Measurements from ENCODE around the gene CTNNA2. TPM values are rescaled to one million over a fixed set of nuclear protein-coding genes. Genes with fewer than 3 reads are reported as not detected.

CTNNA2 gene
- total RNA-seq, 1 experiment from 2014 or later, result not detected

DNA sequence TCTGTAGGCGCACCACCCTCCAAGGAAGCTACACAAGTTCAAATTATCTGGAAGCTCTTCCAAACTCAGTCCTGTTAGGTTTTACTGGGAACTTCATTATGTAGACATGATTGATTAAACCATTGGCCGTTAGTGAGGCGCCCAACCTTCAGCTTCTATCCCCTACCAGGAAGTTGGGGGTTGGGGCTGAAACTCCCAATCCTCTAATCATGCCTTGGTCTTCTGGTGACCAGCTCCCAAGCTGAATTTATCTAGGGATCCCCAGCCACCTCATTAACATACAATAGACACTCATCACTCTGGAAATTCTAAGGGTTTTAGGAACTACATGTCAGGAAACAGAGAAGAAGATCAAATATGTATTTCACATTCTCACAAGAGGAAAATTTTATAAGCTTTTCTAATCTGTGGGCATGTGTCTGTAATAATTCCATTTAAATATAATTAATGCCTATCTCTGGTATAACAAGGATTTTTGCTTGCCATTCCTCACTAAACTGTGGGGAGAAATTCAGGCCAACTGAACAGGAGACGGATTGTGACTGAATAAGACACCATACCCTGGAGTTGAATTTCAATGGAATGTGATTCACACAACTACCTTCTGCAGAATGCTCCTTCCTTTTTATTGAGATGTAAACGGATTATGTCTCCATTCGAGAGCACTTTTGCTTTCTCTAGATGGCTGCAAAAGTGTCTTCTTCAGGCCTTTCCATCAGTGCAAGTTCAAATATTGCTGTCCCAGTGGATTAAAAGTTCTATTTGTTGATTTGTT lies 463.1 kb downstream of the CTNNA2 start:
- BruUV-seq (replicated peaks), result no TSS peak
- no peak overlapping the region for H2AFZ ChIP-seq
- no peak for TF ChIP-seq EZH2 (IDR thresholded peaks at IDR 0.05; ENCODE audit: low read depth)
- TF ChIP-seq, protein P1, sequence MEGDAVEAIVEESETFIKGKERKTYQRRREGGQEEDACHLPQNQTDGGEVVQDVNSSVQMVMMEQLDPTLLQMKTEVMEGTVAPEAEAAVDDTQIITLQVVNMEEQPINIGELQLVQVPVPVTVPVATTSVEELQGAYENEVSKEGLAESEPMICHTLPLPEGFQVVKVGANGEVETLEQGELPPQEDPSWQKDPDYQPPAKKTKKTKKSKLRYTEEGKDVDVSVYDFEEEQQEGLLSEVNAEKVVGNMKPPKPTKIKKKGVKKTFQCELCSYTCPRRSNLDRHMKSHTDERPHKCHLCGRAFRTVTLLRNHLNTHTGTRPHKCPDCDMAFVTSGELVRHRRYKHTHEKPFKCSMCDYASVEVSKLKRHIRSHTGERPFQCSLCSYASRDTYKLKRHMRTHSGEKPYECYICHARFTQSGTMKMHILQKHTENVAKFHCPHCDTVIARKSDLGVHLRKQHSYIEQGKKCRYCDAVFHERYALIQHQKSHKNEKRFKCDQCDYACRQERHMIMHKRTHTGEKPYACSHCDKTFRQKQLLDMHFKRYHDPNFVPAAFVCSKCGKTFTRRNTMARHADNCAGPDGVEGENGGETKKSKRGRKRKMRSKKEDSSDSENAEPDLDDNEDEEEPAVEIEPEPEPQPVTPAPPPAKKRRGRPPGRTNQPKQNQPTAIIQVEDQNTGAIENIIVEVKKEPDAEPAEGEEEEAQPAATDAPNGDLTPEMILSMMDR (conservative IDR thresholded peaks at IDR 0.05), result no peak
- H3K27me3 ChIP-seq (ENCODE audit: insufficient read depth, low read depth), result peaks cover 3% of the 10 kb centered on the region; the same call in 1 of the 2 replicates
- H3K4me2 ChIP-seq, result no peak overlapping the region
- intact Hi-C loops (cut with micrococcal nuclease; ENCODE audit: unreplicated experiment), result no loop called here
- no peaks in the 10 kb centered on the region for H3F3A ChIP-seq (ENCODE audit: insufficient read depth, low read depth)
- H3K36me3 ChIP-seq (ENCODE audit: low read depth), result no peaks in the 10 kb centered on the region
- H3K9me3 ChIP-seq (ENCODE audit: insufficient read depth, low read depth), result no peaks in the 10 kb centered on the region
- no peak overlapping the region for H3K4me3 ChIP-seq
- DNase-seq, result no peak
- H3K9me2 ChIP-seq (ENCODE audit: insufficient read depth), result no peaks in the 10 kb centered on the region
- H3K4me1 ChIP-seq (replicated peaks; ENCODE audit: insufficient read depth), result no peaks in the 10 kb centered on the region
- H3K79me2 ChIP-seq (ENCODE audit: low read depth), result no peaks in the 10 kb centered on the region
- H3K27ac ChIP-seq, result no peak overlapping the region
- ChIA-PET CTCF (no interaction called here), POLR2A (ENCODE audit: unreplicated experiment) (no interaction called here)
- no peaks in the 10 kb centered on the region for H4K20me1 ChIP-seq (ENCODE audit: insufficient read depth)

DNA sequence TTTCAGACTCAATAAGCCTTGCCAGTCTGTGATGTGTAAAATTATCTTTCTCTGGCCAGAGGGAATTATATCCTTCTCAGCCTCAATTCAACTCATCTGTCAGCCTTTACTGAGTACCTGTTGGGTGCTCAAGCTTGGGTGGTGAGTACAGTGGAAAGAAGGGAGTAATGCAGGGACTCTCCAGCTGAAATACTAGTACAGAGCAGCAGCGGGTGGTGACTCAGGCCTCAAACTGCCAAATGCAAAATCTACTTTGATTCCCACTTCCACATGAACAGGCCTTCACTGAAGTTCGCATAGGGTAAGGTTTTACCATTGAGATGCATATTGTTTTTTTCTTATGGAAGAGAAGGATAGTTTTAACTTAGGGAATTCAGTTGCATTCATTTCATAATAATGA lies 464.9 kb downstream of the CTNNA2 start:
- no peak overlapping the region for H2AFZ ChIP-seq
- no peaks in the 10 kb centered on the region for H3K36me3 ChIP-seq (ENCODE audit: low read depth)
- H3K4me3 ChIP-seq, result no peak overlapping the region
- H3K9me2 ChIP-seq (ENCODE audit: insufficient read depth), result no peaks in the 10 kb centered on the region
- TF ChIP-seq, protein P1 (conservative IDR thresholded peaks at IDR 0.05), result no peak
- TF ChIP-seq EZH2 (IDR thresholded peaks at IDR 0.05; ENCODE audit: low read depth), result no peak
- DNase-seq, result no peak
- no peaks in the 10 kb centered on the region for H3K4me1 ChIP-seq (replicated peaks; ENCODE audit: insufficient read depth)
- H3K4me2 ChIP-seq, result no peak overlapping the region
- no peaks in the 10 kb centered on the region for H4K20me1 ChIP-seq (ENCODE audit: insufficient read depth)
- no TSS peak for BruUV-seq (replicated peaks)
- POLR2A ChIA-PET (ENCODE audit: unreplicated experiment), result no interaction called here
- peaks cover 3% of the 10 kb centered on the region; the same call in 1 of the 2 replicates for H3K27me3 ChIP-seq (ENCODE audit: insufficient read depth, low read depth)
- no peaks in the 10 kb centered on the region for H3K9me3 ChIP-seq (ENCODE audit: insufficient read depth, low read depth)
- no peaks in the 10 kb centered on the region for H3F3A ChIP-seq (ENCODE audit: insufficient read depth, low read depth)
- CTCF ChIA-PET, result no interaction called here
- no peaks in the 10 kb centered on the region for H3K79me2 ChIP-seq (ENCODE audit: low read depth)
- H3K27ac ChIP-seq, result no peak overlapping the region
- intact Hi-C loops (cut with micrococcal nuclease; ENCODE audit: unreplicated experiment), result no loop called here

DNA sequence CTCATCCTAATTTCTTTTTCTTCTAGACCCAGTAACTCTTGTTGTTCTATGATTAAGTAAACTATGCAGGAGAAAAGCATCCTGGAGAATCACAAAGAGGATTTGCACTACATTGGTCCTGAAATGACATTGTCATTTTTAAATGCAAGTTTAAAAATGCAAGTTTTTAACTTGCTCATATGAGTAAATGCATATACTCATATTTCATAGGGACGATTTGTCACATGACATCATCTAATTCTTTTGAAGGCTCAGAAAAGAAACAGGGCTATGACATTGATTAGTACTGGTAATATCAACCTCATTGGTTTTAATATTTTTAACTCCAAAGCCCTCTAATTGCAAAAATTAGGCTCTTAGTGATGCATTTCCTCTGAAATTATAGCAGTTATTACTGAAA lies 467.3 kb downstream of the CTNNA2 start:
- no TSS peak for BruUV-seq (replicated peaks)

More for the DNA sequence above, 467.3 kb downstream of the CTNNA2 start:
- H3F3A ChIP-seq (ENCODE audit: insufficient read depth, low read depth), result no peaks in the 10 kb centered on the region
- H3K27me3 ChIP-seq (ENCODE audit: insufficient read depth, low read depth), result peaks cover 3% of the 10 kb centered on the region; the same call in 1 of the 2 replicates
- CTCF ChIA-PET, result no interaction called here
- H3K27ac ChIP-seq, result no peak overlapping the region
- no peaks in the 10 kb centered on the region for H3K4me1 ChIP-seq (replicated peaks; ENCODE audit: insufficient read depth)
- no peak overlapping the region for H3K4me3 ChIP-seq
- H3K4me2 ChIP-seq, result no peak overlapping the region
- intact Hi-C loops (cut with micrococcal nuclease; ENCODE audit: unreplicated experiment), result no loop called here
- H2AFZ ChIP-seq, result no peak overlapping the region
- no peaks in the 10 kb centered on the region for H4K20me1 ChIP-seq (ENCODE audit: insufficient read depth)
- H3K36me3 ChIP-seq (ENCODE audit: low read depth), result no peaks in the 10 kb centered on the region
- POLR2A ChIA-PET (ENCODE audit: unreplicated experiment), result no interaction called here
- H3K9me3 ChIP-seq (ENCODE audit: insufficient read depth, low read depth), result no peaks in the 10 kb centered on the region
- TF ChIP-seq, protein P1 (conservative IDR thresholded peaks at IDR 0.05), result no peak
- no peak for TF ChIP-seq EZH2 (IDR thresholded peaks at IDR 0.05; ENCODE audit: low read depth)
- no peaks in the 10 kb centered on the region for H3K79me2 ChIP-seq (ENCODE audit: low read depth)
- no peaks in the 10 kb centered on the region for H3K9me2 ChIP-seq (ENCODE audit: insufficient read depth)
- DNase-seq, result no peak

Data from PC-9 (cell line).